ENCODE results near the gene UBE2Q2.

DNA sequence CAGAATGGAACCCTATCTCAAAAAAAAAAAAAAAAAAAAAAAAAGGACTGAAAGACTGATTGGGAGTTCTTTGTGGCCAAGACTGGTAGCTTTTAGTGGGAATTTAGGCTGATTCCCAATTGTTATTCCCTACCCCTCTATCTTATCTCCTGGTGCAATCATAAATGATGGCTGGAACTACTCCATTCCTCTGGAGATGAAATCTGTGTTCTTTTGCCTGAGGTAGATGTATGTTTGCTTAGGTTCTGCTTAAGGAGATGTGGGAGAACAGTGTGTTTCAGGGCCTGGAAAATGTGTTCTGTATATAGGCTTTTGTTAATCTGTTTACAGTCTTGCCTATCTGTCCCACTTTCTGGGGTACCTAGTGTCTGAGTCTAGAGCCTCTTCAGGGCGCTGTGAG lies 19.5 kb downstream of the UBE2Q2 start:
- no peak for TF ChIP-seq CTCF (IDR thresholded peaks at IDR 0.05)
- no peak for TF ChIP-seq POLR2A (IDR thresholded peaks at IDR 0.05)
